ENCODE measurements around the gene TNK2.
"Not testable (repeated sequence)": the region's sequence is repeated elsewhere in the genome, so short reads cannot be mapped to it uniquely, and the experiment has no call there.

Gene TNK2

GRCh38 chr3:195940806-195941205 lies 32.5 kb upstream of the TNK2 start:
- H3K36me3 ChIP-seq (ENCODE audit: control insufficient read depth, low read depth, low read length); H3K27me3 ChIP-seq (ENCODE audit: control insufficient read depth, insufficient read depth, low read length); H3K4me1 ChIP-seq (ENCODE audit: control insufficient read depth, low read depth, low read length); H3K9me3 ChIP-seq (ENCODE audit: control insufficient read depth, low read depth, low read length); H3K4me3 ChIP-seq (ENCODE audit: low read length); H3K27ac ChIP-seq (ENCODE audit: low read length); H3K9ac ChIP-seq (ENCODE audit: low read length): not testable (repeated sequence)

GRCh38 chr3:195939526-195940470 lies 31.4 kb upstream of the TNK2 start:
- H3K4me3 ChIP-seq (ENCODE audit: low read length); H3K27me3 ChIP-seq (ENCODE audit: control insufficient read depth, insufficient read depth, low read length); H3K4me1 ChIP-seq (ENCODE audit: control insufficient read depth, low read depth, low read length); H3K36me3 ChIP-seq (ENCODE audit: control insufficient read depth, low read depth, low read length); H3K27ac ChIP-seq (ENCODE audit: low read length); H3K9ac ChIP-seq (ENCODE audit: low read length); H3K9me3 ChIP-seq (ENCODE audit: control insufficient read depth, low read depth, low read length): not testable (repeated sequence)

GRCh38 chr3:195933044-195933430 lies 24.7 kb upstream of the TNK2 start:
- H3K9ac ChIP-seq (ENCODE audit: low read length); H3K9me3 ChIP-seq (ENCODE audit: control insufficient read depth, low read depth, low read length); H3K27me3 ChIP-seq (ENCODE audit: control insufficient read depth, insufficient read depth, low read length); H3K4me3 ChIP-seq (ENCODE audit: low read length); H3K27ac ChIP-seq (ENCODE audit: low read length); H3K36me3 ChIP-seq (ENCODE audit: control insufficient read depth, low read depth, low read length); H3K4me1 ChIP-seq (ENCODE audit: control insufficient read depth, low read depth, low read length): not testable (repeated sequence)

GRCh38 chr3:195932418-195933043 lies 24.2 kb upstream of the TNK2 start:
- Histone ChIP-seq H3K4me1 (ENCODE audit: control insufficient read depth, low read depth, low read length) (no peaks in the 10 kb centered on the region), H3K9me3 (ENCODE audit: control insufficient read depth, low read depth, low read length) (no peaks in the 10 kb centered on the region), H3K4me3 (ENCODE audit: low read length) (no peak overlapping the region), H3K27ac (ENCODE audit: low read length) (no peak overlapping the region), H3K36me3 (ENCODE audit: control insufficient read depth, low read depth, low read length) (no peaks in the 10 kb centered on the region), H3K9ac (ENCODE audit: low read length) (no peak overlapping the region), H3K27me3 (ENCODE audit: control insufficient read depth, insufficient read depth, low read length) (no peaks in the 10 kb centered on the region)

DNA sequence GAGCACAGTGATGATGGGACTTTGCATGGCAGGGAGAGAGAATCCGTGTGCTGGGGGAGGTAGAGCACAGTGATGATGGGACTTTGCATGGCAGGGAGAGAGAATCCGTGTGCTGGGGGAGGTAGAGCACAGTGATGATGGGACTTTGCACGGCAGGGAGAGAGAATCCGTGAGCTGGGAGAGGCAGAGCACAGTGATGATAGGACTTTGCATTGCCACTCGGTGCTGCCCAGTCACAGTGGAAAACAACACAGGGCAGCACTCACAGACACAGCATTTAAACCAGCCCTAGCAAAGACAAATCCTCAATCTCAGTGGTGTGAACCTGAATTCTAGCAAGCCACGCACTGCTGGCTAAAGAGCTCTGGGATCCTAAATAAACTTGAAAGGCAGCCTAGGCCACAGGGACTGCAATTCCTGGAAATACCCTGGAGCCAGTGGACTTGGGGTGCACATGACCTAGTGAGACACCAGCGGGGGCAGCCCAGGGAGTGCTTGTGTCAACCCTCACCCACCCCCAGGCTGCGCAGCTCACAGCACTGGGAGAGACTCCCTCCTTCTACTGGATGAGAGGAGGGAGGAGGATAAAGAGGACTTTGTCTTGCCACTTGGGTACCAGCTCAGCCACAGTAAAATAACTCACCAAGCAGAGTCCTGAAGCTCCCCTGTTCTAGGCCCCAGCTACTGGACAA lies 23.4 kb upstream of the TNK2 start:
- Histone ChIP-seq H3K36me3 (ENCODE audit: control insufficient read depth, low read depth, low read length) (no peaks in the 10 kb centered on the region), H3K27ac (ENCODE audit: low read length) (no peak overlapping the region), H3K4me3 (ENCODE audit: low read length) (no peak overlapping the region), H3K4me1 (ENCODE audit: control insufficient read depth, low read depth, low read length) (no peaks in the 10 kb centered on the region), H3K9ac (ENCODE audit: low read length) (no peak overlapping the region), H3K9me3 (ENCODE audit: control insufficient read depth, low read depth, low read length) (no peaks in the 10 kb centered on the region), H3K27me3 (ENCODE audit: control insufficient read depth, insufficient read depth, low read length) (no peaks in the 10 kb centered on the region)

DNA sequence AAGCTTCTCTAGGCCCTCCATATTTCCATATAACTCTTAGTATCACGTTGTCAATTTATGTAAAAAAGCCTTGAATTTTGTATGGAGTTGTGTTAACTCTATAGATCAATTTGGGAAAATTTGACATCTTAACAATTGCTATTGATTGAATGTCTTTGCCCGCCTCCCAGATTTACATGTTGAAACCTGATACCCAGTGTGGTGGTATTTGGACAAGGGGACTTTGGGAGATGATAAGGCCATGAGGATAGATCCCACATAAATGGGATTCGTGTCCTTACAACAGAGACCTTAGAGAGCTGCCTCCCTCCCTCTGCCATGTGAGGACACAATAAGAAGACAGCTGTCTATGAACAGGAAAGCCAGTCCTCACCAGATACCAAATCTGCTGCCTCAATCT lies 21.1 kb upstream of the TNK2 start:
- Histone ChIP-seq H3K9ac (ENCODE audit: low read length) (no peak overlapping the region), H3K27me3 (ENCODE audit: control insufficient read depth, insufficient read depth, low read length) (no peaks in the 10 kb centered on the region), H3K27ac (ENCODE audit: low read length) (no peak overlapping the region), H3K4me1 (ENCODE audit: control insufficient read depth, low read depth, low read length) (no peaks in the 10 kb centered on the region), H3K36me3 (ENCODE audit: control insufficient read depth, low read depth, low read length) (no peaks in the 10 kb centered on the region), H3K9me3 (ENCODE audit: control insufficient read depth, low read depth, low read length) (no peaks in the 10 kb centered on the region), H3K4me3 (ENCODE audit: low read length) (no peak overlapping the region)

DNA sequence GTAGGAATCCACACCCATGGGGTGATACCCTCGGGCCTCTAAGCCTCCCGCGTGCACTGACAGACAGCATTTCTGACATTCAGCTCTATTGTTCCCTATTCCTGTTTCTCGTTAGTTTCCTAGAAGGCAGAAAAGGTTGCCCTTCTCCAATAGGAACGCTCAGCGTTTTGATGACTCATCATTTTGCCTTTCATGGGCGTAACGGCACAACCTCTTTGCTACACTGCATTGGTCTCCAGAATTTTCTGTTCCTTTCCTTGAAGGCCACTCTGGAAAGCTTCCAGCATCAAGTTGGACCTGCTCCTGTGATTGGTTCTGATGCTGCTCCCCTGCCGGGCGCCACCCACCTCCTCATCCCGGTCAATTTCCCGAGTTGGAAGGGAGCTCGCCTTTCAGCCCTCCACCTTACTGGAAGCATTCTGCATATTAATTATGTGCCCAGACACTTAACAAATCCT lies 13.0 kb upstream of the TNK2 start:
- H3K36me3 ChIP-seq (ENCODE audit: control insufficient read depth, low read depth, low read length) = no peaks in the 10 kb centered on the region
- no peaks in the 10 kb centered on the region for H3K9me3 ChIP-seq (ENCODE audit: control insufficient read depth, low read depth, low read length)
- H3K27me3 ChIP-seq (ENCODE audit: control insufficient read depth, insufficient read depth, low read length) = no peaks in the 10 kb centered on the region
- H3K4me1 ChIP-seq (ENCODE audit: control insufficient read depth, low read depth, low read length) = peaks cover 9% of the 10 kb centered on the region
- no peak overlapping the region for H3K27ac ChIP-seq (ENCODE audit: low read length)
- no peak overlapping the region for H3K4me3 ChIP-seq (ENCODE audit: low read length)
- no peak overlapping the region for H3K9ac ChIP-seq (ENCODE audit: low read length)

DNA sequence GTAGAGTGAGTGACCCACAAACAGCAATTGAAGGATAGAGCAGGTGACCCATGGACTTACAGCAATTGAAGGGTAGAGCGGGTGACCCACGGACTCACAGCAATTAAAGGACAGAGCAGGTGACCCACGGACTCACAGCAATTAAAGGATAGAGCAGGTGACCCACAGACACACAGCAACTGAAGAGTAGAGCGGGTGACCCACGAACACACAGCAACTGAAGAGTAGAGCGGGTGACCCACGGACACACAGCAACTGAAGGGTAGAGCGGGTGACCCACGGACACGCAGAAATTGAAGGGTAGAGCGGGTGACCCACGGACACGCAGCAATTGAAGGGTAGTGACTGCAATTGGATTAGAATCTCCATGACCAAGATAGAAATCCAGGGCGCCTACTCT lies 9.8 kb upstream of the TNK2 start:
- H3K4me3 ChIP-seq (ENCODE audit: low read length) = no peak overlapping the region
- no peak overlapping the region for H3K9ac ChIP-seq (ENCODE audit: low read length)
- H3K4me1 ChIP-seq (ENCODE audit: control insufficient read depth, low read depth, low read length) = peaks cover 17% of the 10 kb centered on the region
- no peak overlapping the region for H3K27ac ChIP-seq (ENCODE audit: low read length)
- no peaks in the 10 kb centered on the region for H3K36me3 ChIP-seq (ENCODE audit: control insufficient read depth, low read depth, low read length)
- H3K9me3 ChIP-seq (ENCODE audit: control insufficient read depth, low read depth, low read length) = no peaks in the 10 kb centered on the region
- H3K27me3 ChIP-seq (ENCODE audit: control insufficient read depth, insufficient read depth, low read length) = no peaks in the 10 kb centered on the region

DNA sequence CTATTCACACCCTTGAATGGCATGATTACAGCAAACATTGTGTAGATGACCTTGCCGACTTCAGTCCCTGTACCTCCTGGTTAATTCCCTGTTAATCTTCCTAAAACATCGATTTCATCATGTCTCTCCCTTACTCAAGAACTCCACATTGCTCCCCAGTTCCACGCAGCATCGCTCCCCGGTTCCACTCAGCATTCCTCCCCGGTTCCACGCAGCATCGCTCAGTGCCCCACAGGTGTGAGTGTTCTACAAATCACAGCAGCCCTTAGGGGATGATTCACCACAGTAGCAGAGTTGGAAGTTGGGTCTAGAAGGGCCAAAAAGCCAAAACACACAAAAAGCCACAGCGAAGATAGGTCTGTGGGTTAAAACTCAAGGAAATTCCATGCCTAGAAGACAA lies 8.6 kb upstream of the TNK2 start:
- Histone ChIP-seq H3K27me3 (ENCODE audit: control insufficient read depth, insufficient read depth, low read length) (no peaks in the 10 kb centered on the region), H3K9me3 (ENCODE audit: control insufficient read depth, low read depth, low read length) (no peaks in the 10 kb centered on the region), H3K4me3 (ENCODE audit: low read length) (no peak overlapping the region), H3K36me3 (ENCODE audit: control insufficient read depth, low read depth, low read length) (no peaks in the 10 kb centered on the region), H3K27ac (ENCODE audit: low read length) (no peak overlapping the region), H3K9ac (ENCODE audit: low read length) (no peak overlapping the region), H3K4me1 (ENCODE audit: control insufficient read depth, low read depth, low read length) (peaks cover 17% of the 10 kb centered on the region)

- peaks cover 11% of the 10 kb centered on the region for H3K4me1 ChIP-seq (ENCODE audit: control insufficient read depth, low read depth, low read length)
- H3K27me3 ChIP-seq (ENCODE audit: control insufficient read depth, insufficient read depth, low read length) = no peaks in the 10 kb centered on the region
- H3K36me3 ChIP-seq (ENCODE audit: control insufficient read depth, low read depth, low read length) = no peaks in the 10 kb centered on the region
- no peak overlapping the region for H3K27ac ChIP-seq (ENCODE audit: low read length)
- no peak overlapping the region for H3K9ac ChIP-seq (ENCODE audit: low read length)
- H3K4me3 ChIP-seq (ENCODE audit: low read length) = no peak overlapping the region
- no peaks in the 10 kb centered on the region for H3K9me3 ChIP-seq (ENCODE audit: control insufficient read depth, low read depth, low read length)
These were observed 7.9 kb upstream of the TNK2 start for GRCh38 chr3:195916291-195916690.

DNA sequence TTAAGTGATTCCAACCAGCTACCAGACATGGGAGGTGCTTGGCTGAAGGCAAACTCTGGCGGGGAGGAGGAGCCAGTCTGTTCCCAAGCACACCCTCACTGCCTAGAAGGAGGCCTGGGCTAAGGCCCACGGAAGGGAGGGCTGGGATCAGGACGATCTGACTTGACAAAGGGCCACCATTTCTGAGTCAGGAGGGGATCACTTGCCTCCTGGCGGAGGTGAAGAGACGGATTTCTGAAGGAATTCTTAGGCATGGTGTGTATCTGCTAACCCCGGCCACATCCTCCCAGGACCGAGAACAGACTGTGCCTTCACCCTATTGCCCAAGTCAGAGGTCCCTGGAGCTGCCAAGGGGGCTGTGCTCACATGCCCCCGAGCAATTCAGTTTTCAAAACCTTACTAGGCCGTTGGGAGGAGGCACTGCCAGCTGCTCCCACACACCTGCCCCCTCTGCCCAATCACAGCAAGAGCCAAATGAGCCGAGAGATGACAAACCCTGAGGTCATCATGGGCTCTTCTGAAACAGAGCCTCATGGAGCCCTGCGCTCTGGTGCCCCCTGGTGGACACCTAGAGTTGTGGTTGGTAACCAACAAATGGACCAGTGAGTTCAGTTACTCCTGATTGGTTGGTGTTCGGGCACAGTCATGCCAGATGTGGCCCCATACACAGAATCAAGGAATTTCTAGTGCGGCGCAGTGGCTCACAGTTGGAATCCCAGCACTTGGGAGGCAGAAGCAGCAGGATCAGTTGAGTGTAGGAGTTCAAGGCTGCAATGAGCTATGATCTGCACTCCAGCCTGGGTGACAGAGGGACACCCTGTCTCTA lies 6.5 kb upstream of the TNK2 start:
- no peaks in the 10 kb centered on the region for H3K9me3 ChIP-seq (ENCODE audit: control insufficient read depth, low read depth, low read length)
- H3K27me3 ChIP-seq (ENCODE audit: control insufficient read depth, insufficient read depth, low read length) = peaks cover 7% of the 10 kb centered on the region
- H3K4me3 ChIP-seq (ENCODE audit: low read length) = peak overlapping the region; percentile 12
- no peaks in the 10 kb centered on the region for H3K36me3 ChIP-seq (ENCODE audit: control insufficient read depth, low read depth, low read length)
- peak overlapping the region; percentile 76 for H3K27ac ChIP-seq (ENCODE audit: low read length)
- peaks cover 8% of the 10 kb centered on the region for H3K4me1 ChIP-seq (ENCODE audit: control insufficient read depth, low read depth, low read length)
- peak overlapping the region; percentile 52 for H3K9ac ChIP-seq (ENCODE audit: low read length)
